ENCODE measurements around the gene SLC35G6.
"Not testable (repeated sequence)": the region's sequence is repeated elsewhere in the genome, so short reads cannot be mapped to it uniquely, and the experiment has no call there.

DNA sequence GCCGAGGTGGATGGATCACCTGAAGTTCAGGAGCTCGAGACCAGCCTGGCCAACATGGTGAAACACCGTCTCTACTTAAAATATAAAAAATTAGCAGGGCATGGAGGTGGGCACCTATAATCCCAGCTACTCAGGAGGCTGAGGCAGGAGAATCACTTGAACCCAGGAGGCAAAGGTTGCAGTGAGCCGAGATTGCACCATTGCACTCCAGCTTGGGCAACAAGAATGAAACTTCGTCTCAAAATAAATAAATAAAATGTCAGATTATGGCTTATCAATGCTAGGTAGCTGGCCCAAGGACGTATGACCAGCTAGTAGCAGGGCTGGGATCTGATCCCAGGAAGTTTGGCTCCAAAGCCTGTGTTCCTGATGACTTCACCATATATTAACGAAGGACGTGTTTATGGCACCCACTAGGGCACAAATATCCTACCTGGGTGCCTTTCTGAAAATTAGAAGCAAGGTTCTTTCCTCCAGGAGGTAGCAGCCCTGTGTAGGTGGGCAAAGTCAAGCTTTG lies 10.7 kb upstream of the SLC35G6 start:
- TF ChIP-seq, protein P1, sequence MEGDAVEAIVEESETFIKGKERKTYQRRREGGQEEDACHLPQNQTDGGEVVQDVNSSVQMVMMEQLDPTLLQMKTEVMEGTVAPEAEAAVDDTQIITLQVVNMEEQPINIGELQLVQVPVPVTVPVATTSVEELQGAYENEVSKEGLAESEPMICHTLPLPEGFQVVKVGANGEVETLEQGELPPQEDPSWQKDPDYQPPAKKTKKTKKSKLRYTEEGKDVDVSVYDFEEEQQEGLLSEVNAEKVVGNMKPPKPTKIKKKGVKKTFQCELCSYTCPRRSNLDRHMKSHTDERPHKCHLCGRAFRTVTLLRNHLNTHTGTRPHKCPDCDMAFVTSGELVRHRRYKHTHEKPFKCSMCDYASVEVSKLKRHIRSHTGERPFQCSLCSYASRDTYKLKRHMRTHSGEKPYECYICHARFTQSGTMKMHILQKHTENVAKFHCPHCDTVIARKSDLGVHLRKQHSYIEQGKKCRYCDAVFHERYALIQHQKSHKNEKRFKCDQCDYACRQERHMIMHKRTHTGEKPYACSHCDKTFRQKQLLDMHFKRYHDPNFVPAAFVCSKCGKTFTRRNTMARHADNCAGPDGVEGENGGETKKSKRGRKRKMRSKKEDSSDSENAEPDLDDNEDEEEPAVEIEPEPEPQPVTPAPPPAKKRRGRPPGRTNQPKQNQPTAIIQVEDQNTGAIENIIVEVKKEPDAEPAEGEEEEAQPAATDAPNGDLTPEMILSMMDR (IDR thresholded peaks at IDR 0.05): not testable (repeated sequence)
- not testable (repeated sequence) for TF ChIP-seq POLR2A (IDR thresholded peaks at IDR 0.05)

All from ovary (tissue), 3 donors.